ENCODE measurements around the gene DYNLT4.
"Not testable (repeated sequence)": the region's sequence is repeated elsewhere in the genome, so short reads cannot be mapped to it uniquely, and the experiment has no call there.

Gene DYNLT4

GRCh38 chr1:44808063-44808937 is 1.1 kb upstream of the DYNLT4 start, which contains the start of gene BTBD19:
Gene BTBD19 (plus strand): TSS chr1:44808523. CDS start chr1:44808821, 298 bp downstream.
- no peak for DNase-seq

DNA sequence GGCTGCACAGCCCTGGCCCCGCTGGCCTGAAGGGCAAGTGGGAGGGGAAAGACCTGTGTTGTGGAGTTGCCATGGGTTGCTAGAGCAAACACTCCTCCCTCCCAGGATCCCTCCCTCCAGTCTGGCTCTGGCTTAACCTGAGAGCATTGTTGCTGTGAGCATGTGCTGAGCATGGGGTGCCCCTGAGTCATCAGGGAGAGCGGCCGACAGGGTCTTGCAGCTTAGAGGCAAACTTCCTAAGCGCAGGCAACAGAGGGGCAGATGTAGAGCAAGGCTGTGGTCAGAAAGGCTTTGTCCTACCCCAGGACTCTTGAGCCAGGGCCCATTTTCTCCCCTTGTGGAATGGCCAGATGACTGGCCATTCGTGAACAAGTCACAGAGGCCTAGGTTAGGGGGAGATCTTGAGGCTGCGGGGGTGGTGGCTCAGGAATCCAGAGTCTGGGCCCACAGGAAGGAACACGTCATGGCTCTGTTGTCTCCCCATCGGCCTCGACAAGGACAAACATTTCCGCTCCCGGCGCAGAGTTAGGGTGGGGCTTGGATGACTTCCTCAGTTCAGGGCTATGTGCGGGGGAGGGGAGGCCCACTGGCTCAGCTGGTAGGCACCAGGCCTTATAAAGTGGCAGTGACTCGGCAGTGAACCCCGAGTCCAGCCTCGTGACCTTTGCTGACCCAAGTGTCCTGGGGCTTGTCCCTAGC is 362 bp upstream of the DYNLT4 start:
- no peak for DNase-seq

DNA sequence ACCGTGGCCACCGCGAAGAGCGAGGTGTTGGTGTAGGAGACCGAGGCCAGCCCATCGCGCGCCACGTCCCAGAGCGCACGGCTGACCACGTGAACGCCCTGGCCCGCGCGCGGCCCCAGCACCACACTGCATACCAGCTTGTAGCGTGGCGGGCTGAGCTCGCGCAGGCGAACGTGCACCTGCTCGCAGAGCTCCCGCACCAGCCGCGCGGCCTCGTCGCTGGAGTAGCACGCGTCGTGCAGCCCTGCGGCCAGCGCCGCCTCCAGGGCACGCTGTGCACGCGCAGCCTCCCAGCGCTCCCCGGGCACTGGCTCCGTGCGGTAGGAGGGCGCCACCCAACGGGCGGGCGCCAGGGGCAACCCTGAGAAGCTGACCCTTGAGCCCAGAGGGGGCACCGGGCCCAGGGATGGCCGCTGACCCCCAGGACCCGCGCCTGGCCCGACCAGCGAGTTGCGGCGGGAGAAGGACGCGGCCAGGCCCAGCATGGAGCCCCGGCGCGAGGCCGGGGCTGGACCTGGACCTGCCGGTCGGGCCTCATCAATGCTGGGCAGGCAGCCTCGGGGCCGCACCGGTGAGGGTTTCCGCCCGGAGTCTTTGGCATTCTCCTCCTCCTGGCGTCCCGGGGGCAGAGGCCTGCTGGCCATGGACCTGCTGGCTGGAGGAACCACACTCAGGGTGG is 987 bp downstream of the DYNLT4 start:
- DNase-seq, result no peak

GRCh38 chr1:44805311-44806024 is 1.7 kb downstream of the DYNLT4 start:
- DNase-seq, result no peak

GRCh38 chr1:44803312-44804095 is 3.6 kb downstream of the DYNLT4 start:
- no peak for DNase-seq

- DNase-seq, result no peak
Measured at GRCh38 chr1:44803062-44803311, 4.2 kb downstream of the DYNLT4 start.

- no peak for DNase-seq
Measured at GRCh38 chr1:44802306-44803061, 4.7 kb downstream of the DYNLT4 start.

GRCh38 chr1:44801491-44802305 is 5.5 kb downstream of the DYNLT4 start:
- no peak for DNase-seq

DNA sequence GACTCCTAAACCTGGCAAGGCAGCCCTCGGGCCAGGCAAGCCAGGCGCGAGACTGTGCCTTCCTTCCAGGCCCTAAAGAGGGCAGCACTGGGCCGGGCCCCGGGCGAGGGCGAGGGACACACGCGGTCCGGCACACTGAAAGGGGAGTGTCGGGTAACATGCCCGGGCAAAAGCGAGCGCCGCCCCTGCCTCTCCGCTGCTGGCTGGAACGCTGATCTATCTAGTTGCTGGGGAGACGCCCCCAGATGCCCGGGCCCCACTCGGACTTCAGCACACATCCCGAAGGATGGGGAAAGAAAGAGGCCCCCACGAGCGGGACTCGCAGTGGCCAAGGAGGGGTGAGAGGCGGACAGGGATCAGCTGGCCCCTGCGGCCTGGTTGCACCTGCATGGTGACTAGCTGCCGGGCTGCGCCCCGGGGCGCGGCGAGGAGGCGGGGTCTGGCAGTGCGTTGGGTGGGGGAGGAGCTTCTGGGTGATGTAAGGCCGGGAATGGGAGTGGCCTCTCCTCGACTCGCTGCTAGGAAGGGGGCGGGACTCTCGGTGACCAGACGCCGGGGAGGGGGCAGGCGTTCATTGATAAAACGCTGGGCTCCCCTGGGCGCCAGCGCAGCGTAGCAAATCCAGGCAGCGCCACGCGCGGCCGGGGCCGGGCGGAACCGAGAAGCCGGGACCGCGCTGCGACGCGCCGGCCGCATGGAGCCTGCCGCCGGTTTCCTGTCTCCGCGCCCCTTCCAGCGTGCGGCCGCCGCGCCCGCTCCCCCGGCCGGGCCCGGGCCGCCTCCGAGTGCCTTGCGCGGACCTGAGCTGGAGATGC is 7.2 kb downstream of the DYNLT4 start, which contains the start of gene PLK3:
Gene PLK3, plus strand, starts transcription at position 608 of the 815 bp plus-strand sequence. Its CDS starts 87 bp downstream, at position 695.
- peak; percentile 95 to 96 for DNase-seq

DNA sequence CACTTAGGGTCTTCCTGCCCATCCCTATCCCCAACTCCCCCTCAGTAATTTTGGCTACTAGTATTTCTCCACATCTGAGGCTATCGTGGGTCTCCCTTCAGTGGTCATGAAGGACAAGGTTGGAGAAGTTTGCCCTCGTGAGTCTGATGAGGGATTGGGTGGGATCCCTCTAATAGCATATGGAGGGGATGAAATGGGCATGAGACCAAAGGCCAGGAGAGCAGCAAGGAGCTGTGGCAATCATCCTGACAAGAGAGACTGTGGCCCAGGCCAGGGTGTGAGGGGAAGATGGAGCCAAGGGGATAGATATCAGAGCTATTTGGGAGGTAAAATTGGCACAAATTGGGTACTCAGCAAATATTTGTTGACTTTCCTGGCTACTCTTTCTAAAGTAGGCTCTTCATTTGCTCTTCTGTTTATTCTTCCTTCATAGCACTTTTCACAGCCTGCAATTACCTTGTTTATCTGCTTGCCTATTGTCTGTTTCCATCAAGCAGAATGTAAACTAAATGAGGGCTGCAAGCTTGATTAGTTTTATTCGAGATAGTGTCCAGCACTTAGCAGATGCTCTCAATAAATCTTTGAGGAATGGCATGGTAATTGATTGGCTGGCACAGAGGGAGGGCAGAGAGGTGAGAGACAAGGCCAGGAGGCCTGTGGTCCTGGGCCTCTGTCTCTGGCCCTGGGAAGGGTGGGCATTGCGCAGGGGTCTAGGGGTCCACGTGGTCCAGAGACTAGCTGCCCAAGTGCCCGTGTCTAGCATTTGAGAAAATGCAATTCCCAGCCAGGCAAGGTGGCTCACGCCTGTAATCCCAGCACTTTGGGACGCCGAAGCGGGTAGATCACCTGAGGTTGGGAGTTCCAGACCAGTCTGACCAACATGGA is 8.4 kb downstream of the DYNLT4 start:
- no peak for DNase-seq

DNA sequence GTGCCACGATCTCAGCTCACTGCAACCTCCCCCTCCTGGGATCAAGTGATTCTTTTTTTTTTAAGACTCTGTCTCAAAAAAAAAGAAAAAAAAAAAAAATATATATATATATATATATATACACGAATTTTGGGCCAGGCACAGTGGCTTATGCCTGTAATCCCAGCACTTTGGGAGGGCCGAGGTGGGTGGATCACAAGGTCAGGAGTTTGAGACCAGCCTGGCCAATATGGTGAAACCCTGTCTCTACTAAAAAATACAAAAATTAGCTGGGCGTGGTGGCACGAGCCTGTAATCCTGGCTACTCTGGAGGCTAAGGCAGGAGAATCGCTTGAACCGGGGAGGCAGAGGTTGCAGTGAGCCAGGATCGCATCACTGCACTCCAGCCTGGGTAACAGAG is 9.3 kb downstream of the DYNLT4 start:
- DNase-seq, result not testable (repeated sequence)

- DNase-seq, result no peak
Measured at GRCh38 chr1:44792736-44793502, 14.2 kb downstream of the DYNLT4 start.

- DNase-seq, result no peak
Measured at GRCh38 chr1:44790968-44791801, 16.0 kb downstream of the DYNLT4 start.

DNA sequence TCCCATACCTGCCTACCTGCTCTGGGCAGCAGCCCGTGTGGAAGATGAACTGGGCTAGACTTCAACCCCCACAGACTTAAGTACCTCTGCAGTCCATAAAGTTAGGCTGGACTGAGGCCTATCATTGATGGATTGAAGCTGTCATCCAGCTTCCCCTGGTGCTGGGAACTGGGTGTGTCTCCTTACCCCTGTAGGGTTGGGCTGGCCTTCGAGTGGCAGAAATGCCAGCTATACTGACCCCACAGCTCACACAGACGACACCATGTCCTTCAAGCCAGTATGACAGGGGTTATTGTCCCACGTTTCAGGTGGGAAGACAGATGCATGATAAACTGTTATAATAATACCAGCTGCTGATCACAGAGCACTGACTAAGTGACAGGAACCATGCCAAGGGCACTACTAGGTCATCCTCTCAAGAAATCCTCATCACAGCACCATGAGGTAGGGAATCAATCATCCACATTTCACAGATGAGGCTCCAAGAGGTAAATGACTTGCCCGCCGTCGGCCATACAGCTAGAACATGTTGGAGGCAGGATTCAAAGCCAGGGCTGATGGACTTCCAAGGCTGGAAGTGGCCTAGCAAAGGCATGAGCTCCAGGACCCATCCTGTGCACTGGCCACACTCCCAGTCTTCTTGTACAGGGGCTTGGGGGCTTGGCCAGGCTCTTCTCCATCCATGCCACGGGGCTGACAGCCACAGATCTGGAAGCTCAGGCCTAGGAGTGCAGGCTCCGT is 18.9 kb downstream of the DYNLT4 start, which contains the start of gene BEST4:
Gene BEST4, minus strand, starts transcription at position 51 of the 741 bp plus-strand sequence. CDS start 465 bp downstream, outside the sequence.
- no peak for DNase-seq

DNA sequence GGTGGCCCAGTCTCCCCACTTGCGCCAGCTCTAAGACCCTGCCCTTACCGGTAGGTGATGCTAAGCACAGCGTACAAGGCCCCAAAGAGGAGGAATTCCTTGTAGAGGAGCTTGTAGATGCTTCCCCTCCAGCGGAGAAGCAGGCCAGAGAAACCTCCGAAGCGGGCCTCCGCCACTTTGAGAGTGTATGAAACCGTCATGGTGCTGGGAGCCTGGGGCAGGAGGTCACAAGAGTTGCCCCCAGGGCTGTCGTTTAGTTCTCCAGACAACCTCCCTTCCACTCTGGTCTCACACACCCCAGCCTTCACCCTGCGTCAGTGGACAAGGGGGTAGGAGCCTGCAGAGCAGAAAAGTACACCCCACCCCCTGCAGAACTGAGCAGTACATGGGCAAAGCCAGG is 19.6 kb downstream of the DYNLT4 start:
- no peak for DNase-seq

Measured in NCI-H187 (cell line).